ENCODE results near the gene EPHB6. TPM values are rescaled to one million over a fixed set of nuclear protein-coding genes. Genes with fewer than 3 reads are reported as not detected.
A peak's percentile ranks its signal among the peaks of the same experiment; 100 is the strongest.

EPHB6 gene
- total RNA-seq, 2 experiments from 2014 or later: 7.0 TPM

DNA sequence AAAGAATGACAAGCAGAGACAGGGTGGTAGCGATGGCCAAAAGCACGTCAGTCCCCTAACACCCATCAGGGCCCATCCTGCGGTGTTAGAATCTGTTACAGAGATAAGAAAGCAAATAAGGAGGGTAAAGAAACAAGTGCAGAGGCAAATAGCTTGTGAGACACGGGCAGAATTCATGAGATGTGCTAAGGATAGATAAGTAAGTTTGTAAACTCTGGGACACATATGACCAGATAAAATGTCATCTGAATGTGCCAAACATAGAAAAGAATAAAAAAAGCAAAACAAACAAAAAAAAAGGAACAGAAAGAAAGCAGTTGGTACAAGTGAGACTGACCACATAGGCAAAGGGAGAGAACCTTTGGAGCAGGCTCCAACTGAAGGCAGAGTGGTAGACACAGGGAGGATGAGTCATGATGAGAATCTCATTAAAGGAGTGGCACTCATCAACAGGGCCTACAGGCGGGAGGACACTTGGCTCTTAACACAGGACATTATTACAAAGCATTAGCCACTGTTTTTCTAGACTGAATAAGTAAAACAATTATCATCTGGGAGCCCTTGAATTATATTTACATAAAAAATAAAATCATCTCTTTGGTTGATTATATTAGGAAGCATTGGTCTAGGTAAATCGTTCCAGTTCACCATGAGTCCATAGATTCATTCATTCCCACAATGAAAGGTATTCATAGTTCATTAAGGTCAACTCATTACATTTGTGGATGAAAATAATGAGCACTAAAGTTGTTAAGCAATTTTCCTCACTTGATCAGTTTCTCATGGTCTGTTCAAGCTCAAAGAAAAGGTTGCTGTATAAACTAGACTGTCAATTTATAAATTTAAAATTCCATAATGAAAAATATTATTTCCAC lies 21.5 kb upstream of the EPHB6 start:
- no peak for DNase-seq
- Mint-ChIP-seq H3K27me3 (ENCODE audit: low read depth) (peaks cover 7% of the 10 kb centered on the region), H3K4me3 (no peak overlapping the region), H3K4me1 (ENCODE audit: low read depth) (peaks cover 13% of the 10 kb centered on the region), H3K9me3 (ENCODE audit: insufficient read depth) (no peaks in the 10 kb centered on the region), H3K27ac (no peak overlapping the region), H3K36me3 (ENCODE audit: low read depth) (no peaks in the 10 kb centered on the region)
- CTCF ChIA-PET: interaction anchor here (1.8 kb wide), 1 partner anchor 23 kb away, joined by 10 read pairs; no protein-coding TSS in a partner anchor
- POLR2A ChIA-PET: interaction anchor here (1.0 kb wide), 1 partner anchor 15 kb away, joined by 3 read pairs; no protein-coding TSS in a partner anchor
- no peak for ATAC-seq

DNA sequence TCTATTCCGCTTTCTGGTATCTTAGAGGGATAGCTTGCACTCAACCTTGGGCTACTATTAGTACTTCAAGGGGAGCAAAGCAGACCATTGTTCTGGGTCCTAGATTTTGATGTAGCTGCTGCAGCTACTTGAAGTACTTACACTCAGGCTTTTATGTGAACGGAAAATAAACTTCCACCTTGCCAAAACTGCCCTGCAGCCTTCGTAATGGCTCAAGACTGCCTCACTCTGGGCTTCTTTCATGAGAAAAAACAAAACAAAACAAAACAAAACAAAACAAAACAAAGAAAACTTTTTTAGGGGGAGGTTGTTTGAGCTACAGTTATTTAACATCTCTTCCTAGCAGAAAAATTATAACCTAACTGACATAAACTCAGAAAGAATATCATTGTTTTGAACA lies 19.4 kb upstream of the EPHB6 start:
- Mint-ChIP-seq H3K27me3 (ENCODE audit: low read depth) (no peaks in the 10 kb centered on the region), H3K4me3 (no peak overlapping the region), H3K9me3 (ENCODE audit: insufficient read depth) (no peaks in the 10 kb centered on the region), H3K36me3 (ENCODE audit: low read depth) (no peaks in the 10 kb centered on the region), H3K27ac (no peak overlapping the region), H3K4me1 (ENCODE audit: low read depth) (peaks cover 13% of the 10 kb centered on the region)
- peak; percentile 33 for DNase-seq
- no peak for ATAC-seq
- ChIA-PET POLR2A (interaction anchor here (0.8 to 1.2 kb wide), 3 partner anchors 20 to 35 kb away, joined by 3 to 9 read pairs (median 3); no protein-coding TSS in a partner anchor), CTCF (interaction anchor here (0.6 to 2.1 kb wide), 17 partner anchors 10 to 533 kb away, joined by 3 to 33 read pairs (median 5); no protein-coding TSS in a partner anchor)

DNA sequence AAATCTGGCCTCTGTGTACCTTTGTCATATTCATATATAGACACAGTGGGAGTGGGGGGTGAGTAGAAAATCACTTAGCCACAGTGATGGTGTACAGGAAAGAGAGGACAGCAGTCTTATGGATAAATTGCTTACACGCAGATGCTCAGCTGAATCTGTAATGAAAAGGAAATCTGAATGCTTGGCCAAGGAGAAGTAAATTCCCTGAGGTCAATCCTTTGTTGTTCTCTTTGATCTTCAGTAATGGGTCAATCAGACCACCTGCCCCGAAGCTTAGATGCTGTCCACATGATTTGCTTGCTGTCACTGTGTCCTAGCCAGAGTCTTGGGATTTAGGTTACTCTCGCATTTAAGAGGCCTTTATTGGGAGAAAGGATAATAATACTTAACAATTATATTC lies 18.4 kb upstream of the EPHB6 start:
- peaks cover 1% of the 10 kb centered on the region for H3K27me3 Mint-ChIP-seq (ENCODE audit: low read depth)
- POLR2A ChIA-PET: interaction anchor here (1.0 kb wide), 1 partner anchor 21 kb away, joined by 9 read pairs; no protein-coding TSS in a partner anchor
- DNase-seq (no peak), ATAC-seq (no peak)
- CTCF ChIA-PET: interaction anchor here (0.8 to 2.1 kb wide), 11 partner anchors 23 to 534 kb away, joined by 3 to 33 read pairs (median 5); no protein-coding TSS in a partner anchor
- peaks cover 13% of the 10 kb centered on the region for H3K4me1 Mint-ChIP-seq (ENCODE audit: low read depth)
- H3K27ac Mint-ChIP-seq: no peak overlapping the region
- H3K4me3 Mint-ChIP-seq: no peak overlapping the region
- no peaks in the 10 kb centered on the region for H3K9me3 Mint-ChIP-seq (ENCODE audit: insufficient read depth)
- H3K36me3 Mint-ChIP-seq (ENCODE audit: low read depth): no peaks in the 10 kb centered on the region

DNA sequence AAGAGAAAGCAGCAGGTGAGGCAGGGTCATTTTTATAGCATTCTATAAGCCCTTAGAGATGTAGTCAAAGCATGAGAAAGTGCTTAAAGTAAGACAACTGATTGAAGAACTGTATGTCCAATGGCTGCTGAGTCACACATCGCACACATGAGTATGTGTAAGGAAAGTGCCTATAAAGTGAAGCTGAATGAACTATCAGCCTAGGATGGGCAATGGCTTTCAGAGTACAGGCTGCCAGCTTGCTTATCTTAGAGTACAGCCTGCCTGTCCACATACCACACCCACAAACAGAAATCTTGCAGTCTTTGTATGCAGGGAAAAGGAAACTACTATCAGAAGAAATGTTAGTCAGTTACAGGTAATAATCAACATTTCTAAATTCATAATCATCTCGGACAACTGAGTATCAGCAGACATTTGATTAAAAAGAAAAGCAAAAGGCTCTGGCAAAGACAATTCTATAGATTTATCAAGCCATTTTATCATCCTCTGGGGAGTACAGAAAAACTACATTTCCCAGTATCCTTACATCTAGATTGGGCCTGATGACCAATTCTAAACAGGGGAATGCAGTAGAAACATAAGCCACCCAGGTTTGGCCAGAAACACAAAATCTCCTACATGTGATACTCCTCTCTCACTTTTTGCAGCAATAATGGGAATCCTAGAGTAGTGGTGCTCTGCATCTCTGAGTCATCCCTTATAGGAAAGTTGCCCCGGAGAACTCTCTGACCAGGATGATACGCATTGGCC lies 16.2 kb upstream of the EPHB6 start:
- no peaks in the 10 kb centered on the region for H3K36me3 Mint-ChIP-seq (ENCODE audit: low read depth)
- H3K4me1 Mint-ChIP-seq (ENCODE audit: low read depth): peaks cover 13% of the 10 kb centered on the region
- DNase-seq (no peak), ATAC-seq (no peak)
- no peak overlapping the region for H3K27ac Mint-ChIP-seq
- CTCF ChIA-PET: interaction anchor here (0.6 to 1.1 kb wide), 3 partner anchors 56 to 535 kb away, joined by 3 read pairs; no protein-coding TSS in a partner anchor
- no peaks in the 10 kb centered on the region for H3K9me3 Mint-ChIP-seq (ENCODE audit: insufficient read depth)
- POLR2A ChIA-PET: interaction anchor here (0.6 kb wide), 1 partner anchor 22 kb away, joined by 3 read pairs; no protein-coding TSS in a partner anchor
- no peak overlapping the region for H3K4me3 Mint-ChIP-seq
- peaks cover 2% of the 10 kb centered on the region for H3K27me3 Mint-ChIP-seq (ENCODE audit: low read depth)

DNA sequence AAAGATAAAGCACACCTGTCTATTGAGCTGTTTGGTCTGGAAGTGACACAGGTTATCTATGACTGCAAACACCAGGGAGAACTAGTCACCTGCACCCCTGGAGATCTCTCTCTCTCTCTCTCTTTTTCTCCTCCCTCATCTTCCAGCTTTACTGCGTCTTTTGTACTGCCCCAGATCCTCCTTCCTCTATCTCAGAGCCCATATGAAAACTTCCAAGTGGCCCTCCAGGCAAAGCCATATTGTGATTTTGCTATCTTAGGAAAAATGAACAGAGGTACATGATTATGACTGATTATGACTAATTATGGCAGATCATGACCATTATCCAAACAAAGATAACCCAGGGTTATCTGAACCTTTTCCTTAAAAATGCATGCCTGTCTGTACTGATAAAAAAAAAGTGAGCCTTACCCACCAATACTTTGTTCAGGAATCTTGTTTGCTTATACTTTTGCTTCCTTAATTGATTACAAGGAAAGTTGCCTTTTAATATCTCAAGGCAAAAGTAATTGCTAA lies 12.6 kb upstream of the EPHB6 start:
- peaks cover 3% of the 10 kb centered on the region for H3K27me3 Mint-ChIP-seq (ENCODE audit: low read depth)
- ChIA-PET CTCF (interaction anchor here (0.8 to 1.4 kb wide), 2 partner anchors 12 to 39 kb away, joined by 3 to 5 read pairs; partner anchors contain the start of gene EPHB6), POLR2A (interaction anchor here (0.6 kb wide), 1 partner anchor 37 kb away, joined by 4 read pairs; no protein-coding TSS in a partner anchor)
- no peak overlapping the region for H3K27ac Mint-ChIP-seq
- ATAC-seq (no peak), DNase-seq (no peak)
- H3K4me1 Mint-ChIP-seq (ENCODE audit: low read depth): no peaks in the 10 kb centered on the region
- no peaks in the 10 kb centered on the region for H3K36me3 Mint-ChIP-seq (ENCODE audit: low read depth)
- H3K4me3 Mint-ChIP-seq: no peak overlapping the region
- no peaks in the 10 kb centered on the region for H3K9me3 Mint-ChIP-seq (ENCODE audit: insufficient read depth)

DNA sequence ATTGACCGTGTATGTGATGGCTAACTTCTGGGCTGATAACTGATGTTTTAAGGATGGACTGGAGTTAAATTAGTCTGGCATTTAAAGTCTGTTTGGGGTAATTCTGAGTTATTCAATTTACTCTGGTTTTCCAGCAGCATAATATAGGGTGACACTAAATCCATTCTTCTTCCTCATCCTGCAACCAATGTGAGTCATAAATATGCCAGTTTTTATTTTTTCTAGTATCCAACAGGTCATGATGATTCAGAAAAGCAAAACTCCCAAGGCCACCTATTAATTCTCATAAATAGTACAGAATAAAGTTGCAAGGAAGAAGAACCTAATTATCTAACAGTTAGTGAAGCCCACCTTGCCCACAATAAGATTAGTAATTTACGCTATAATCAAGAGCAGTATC lies 7.5 kb upstream of the EPHB6 start:
- ATAC-seq (no peak), DNase-seq (no peak)
- H3K27ac Mint-ChIP-seq: no peak overlapping the region
- H3K9me3 Mint-ChIP-seq (ENCODE audit: insufficient read depth): no peaks in the 10 kb centered on the region
- CTCF ChIA-PET: no interaction called here
- no peaks in the 10 kb centered on the region for H3K4me1 Mint-ChIP-seq (ENCODE audit: low read depth)
- H3K36me3 Mint-ChIP-seq (ENCODE audit: low read depth): no peaks in the 10 kb centered on the region
- no peak overlapping the region for H3K4me3 Mint-ChIP-seq
- POLR2A ChIA-PET: no interaction called here
- peaks cover 21% of the 10 kb centered on the region for H3K27me3 Mint-ChIP-seq (ENCODE audit: low read depth)

DNA sequence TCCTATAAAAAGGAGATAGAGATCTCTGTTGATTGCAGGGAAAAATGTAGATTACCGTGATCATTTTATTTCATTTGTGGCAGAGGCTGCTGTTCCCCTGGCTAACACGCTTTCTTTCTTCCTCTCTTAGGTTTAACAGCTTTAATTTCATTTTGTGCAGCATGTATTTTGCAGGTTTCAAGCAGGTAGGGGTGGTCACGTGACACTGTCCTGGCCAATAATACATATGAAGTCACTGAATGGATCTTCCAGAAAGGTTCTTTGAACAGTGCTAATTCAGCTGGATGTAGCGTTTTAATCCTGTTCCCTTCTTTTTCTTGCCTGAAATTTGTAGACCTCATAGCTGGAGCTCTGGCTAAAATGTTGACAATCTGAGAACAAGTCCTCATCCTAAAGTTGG lies 3.6 kb upstream of the EPHB6 start:
- DNase-seq (no peak), ATAC-seq (no peak)
- Mint-ChIP-seq H3K36me3 (ENCODE audit: low read depth) (no peaks in the 10 kb centered on the region), H3K27me3 (ENCODE audit: low read depth) (peaks cover 25% of the 10 kb centered on the region), H3K4me1 (ENCODE audit: low read depth) (peaks cover 3% of the 10 kb centered on the region), H3K9me3 (ENCODE audit: insufficient read depth) (no peaks in the 10 kb centered on the region), H3K27ac (no peak overlapping the region), H3K4me3 (no peak overlapping the region)
- POLR2A ChIA-PET: no interaction called here
- CTCF ChIA-PET: interaction anchor here (0.8 to 1.9 kb wide), 7 partner anchors 15 to 549 kb away, joined by 3 to 9 read pairs (median 5); no protein-coding TSS in a partner anchor

DNA sequence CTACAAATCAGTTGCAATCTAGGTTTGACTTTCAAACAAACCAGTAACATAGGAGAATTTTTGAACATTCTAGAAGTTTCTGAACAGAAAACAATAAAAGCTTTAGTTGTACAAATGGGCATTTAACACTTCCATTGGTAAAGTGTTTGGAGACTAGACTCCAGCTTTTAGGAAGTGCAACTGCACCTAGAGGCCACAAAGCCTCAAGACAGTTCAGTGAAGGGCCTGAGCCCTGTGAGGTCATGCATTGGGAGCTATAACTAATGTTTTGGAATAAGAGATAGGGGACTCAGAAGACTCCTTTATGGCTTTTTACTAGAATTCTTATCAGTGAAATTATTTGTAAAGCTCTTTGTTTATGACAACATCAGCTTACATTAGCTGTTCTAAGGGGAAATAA lies 3.0 kb upstream of the EPHB6 start:
- CTCF ChIA-PET: interaction anchor here (0.6 to 1.9 kb wide), 9 partner anchors 15 to 549 kb away, joined by 3 to 9 read pairs (median 4); no protein-coding TSS in a partner anchor
- Mint-ChIP-seq H3K4me1 (ENCODE audit: low read depth) (peaks cover 3% of the 10 kb centered on the region), H3K9me3 (ENCODE audit: insufficient read depth) (no peaks in the 10 kb centered on the region), H3K27me3 (ENCODE audit: low read depth) (peaks cover 28% of the 10 kb centered on the region), H3K27ac (no peak overlapping the region), H3K36me3 (ENCODE audit: low read depth) (no peaks in the 10 kb centered on the region), H3K4me3 (no peak overlapping the region)
- ATAC-seq (no peak), DNase-seq (no peak)
- POLR2A ChIA-PET: no interaction called here

DNA sequence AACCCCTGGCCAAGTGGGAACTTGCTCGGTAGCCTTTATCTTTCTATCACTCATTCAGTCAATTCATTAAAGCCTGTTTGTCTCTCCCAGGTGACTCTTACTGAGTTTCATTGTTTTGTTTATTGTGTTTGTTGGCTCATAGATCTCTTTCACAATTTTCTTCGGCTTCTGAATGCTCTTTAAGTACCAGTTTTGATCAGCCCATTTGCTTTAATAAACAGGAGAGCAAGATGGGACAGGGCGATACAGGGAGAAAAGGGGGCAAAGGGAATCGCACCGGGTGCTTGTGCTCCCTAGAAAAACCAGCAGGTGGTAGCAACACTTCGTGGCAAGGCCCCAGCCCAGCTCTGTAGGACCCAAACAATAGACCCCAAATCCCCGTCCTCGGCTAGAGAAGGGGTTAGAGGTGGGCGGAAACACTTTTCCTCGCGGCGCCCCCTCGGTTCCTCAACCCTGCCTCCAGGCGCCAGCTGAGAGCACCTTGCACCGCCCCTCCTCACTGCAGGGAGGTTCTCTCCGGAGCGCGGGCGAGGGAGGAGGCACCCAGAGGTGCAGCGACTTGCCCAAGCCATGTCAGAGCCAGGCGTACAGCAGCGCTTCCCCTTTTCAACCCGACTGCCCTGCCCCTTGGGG lies 1.0 kb upstream of the EPHB6 start:
- ChIA-PET CTCF (interaction anchor here (0.6 to 3.2 kb wide), 22 partner anchors 9 to 531 kb away, joined by 3 to 32 read pairs (median 4); no protein-coding TSS in a partner anchor), POLR2A (interaction anchor here (0.7 to 1.8 kb wide), 4 partner anchors 11 to 47 kb away, joined by 3 to 6 read pairs (median 3); no protein-coding TSS in a partner anchor)
- peak; percentile 77 for DNase-seq
- Mint-ChIP-seq H3K27ac (peak overlapping the region; percentile 47), H3K9me3 (ENCODE audit: insufficient read depth) (no peaks in the 10 kb centered on the region), H3K27me3 (ENCODE audit: low read depth) (peaks cover 22% of the 10 kb centered on the region), H3K4me1 (ENCODE audit: low read depth) (peaks cover 3% of the 10 kb centered on the region), H3K4me3 (peak overlapping the region; percentile 92), H3K36me3 (ENCODE audit: low read depth) (no peaks in the 10 kb centered on the region)
- ATAC-seq: peak; percentile 87

DNA sequence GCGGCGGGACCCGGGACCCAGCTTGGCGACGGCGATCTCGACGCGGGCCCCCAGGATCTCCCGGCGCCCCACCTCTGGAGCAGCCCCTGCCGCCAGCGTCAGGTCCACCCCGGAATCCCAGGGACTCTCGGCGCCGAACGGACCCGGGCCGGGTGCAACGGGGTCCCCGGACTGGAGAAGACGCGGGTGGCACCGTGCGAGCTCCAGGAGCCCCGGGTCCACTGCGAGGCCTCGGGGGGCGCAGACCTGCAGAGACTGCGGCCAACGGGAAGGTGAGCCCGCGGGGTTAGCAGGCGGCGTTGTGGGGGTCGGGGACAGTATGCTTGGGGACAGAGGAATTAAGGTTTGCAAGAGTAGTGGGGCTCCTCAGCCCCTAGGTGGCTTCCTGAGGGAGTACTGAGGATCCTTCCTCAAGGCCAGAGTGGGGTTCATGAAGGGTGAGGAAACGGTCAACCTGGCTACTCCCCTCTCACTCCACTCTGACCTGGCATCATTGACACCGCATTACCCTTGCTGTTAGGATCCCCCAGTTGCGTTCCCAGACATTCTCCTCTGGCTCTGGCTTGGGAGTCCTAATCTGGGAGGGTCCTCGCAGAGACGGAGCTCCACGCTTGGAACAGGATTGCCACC lies 353 bp downstream of the EPHB6 start:
- Mint-ChIP-seq H3K4me1 (ENCODE audit: low read depth) (peaks cover 3% of the 10 kb centered on the region), H3K27me3 (ENCODE audit: low read depth) (peaks cover 26% of the 10 kb centered on the region), H3K36me3 (ENCODE audit: low read depth) (no peaks in the 10 kb centered on the region), H3K27ac (no peak overlapping the region), H3K4me3 (peak overlapping the region; percentile 92), H3K9me3 (ENCODE audit: insufficient read depth) (no peaks in the 10 kb centered on the region)
- ATAC-seq: no peak
- POLR2A ChIA-PET: interaction anchor here (0.6 to 1.8 kb wide), 2 partner anchors 10 to 24 kb away, joined by 3 to 6 read pairs; no protein-coding TSS in a partner anchor
- CTCF ChIA-PET: interaction anchor here (0.7 to 3.2 kb wide), 13 partner anchors 12 to 551 kb away, joined by 3 to 32 read pairs (median 5); no protein-coding TSS in a partner anchor
- peak; percentile 19 for DNase-seq
